Measurements from ENCODE around the gene CASP2.
"Not testable (repeated sequence)": the region's sequence is repeated elsewhere in the genome, so short reads cannot be mapped to it uniquely, and the experiment has no call there.

CASP2 gene

DNA sequence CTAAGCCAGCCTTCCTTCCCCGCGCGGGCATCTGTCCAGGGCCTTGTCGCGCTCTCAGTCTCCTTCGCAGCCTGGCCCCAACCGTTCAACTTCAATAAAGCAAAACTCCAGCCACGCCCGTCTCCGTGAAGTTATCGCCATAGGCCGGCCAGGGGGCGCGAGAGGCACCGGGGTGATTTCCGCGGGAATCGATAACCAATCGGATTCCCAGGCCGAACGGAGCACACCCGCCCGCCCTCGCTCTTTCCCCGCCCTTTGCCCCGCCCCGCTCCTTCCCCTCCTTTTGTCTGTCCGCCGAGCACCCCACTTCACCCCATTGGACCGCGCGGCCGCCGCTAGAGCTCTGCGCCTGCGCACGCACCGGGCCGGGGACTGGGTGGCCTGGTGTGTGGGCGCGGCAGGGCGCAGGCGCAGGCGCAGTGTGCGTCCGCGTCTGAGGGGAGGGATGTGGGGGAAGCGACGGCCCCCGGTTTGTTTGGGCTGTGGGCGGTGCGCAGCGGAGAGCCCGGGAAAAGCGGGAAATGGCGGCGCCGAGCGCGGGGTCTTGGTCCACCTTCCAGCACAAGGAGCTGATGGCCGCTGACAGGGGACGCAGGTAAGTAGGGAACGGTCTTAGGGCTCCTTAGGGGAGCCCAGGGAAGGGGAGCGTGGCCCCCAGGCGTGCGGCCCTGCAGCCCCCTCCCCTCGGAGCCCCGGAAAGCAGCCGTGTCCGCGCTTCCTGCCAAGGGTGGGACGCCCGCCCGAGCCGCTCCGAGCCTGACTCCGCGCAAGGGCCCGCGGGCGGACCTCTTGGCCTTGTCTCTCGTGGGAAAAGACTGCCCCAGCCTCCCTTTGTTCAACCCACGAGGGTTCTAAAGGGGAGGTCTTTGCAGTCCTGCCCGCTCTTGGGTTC is at the start of gene CASP2:
Gene CASP2 (plus strand): TSS at position 417 of the 892 bp plus-strand sequence. CDS start 105 bp downstream, at position 522.
- peak; percentile 100 for DNase-seq

DNA sequence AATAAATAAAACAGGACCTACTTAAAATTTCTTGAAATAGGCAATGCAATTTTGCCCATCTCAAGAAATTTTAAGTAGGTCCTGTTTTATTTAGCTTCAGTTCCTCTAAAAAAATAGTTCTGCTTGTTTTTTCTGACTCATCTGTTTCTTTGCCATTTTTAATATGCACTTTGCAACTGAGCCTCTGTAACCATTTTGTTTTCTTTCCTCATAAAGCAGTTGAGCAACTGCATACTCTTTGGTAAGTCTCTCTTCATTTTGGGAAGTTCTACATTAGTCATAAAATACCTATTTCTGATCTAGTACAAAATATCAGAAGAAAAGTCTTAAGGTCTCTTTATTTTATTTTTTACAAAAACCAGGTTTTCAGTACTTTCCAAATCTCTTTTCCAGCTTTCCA is 48.3 kb upstream of the CASP2 start:
- DNase-seq = no peak

DNA sequence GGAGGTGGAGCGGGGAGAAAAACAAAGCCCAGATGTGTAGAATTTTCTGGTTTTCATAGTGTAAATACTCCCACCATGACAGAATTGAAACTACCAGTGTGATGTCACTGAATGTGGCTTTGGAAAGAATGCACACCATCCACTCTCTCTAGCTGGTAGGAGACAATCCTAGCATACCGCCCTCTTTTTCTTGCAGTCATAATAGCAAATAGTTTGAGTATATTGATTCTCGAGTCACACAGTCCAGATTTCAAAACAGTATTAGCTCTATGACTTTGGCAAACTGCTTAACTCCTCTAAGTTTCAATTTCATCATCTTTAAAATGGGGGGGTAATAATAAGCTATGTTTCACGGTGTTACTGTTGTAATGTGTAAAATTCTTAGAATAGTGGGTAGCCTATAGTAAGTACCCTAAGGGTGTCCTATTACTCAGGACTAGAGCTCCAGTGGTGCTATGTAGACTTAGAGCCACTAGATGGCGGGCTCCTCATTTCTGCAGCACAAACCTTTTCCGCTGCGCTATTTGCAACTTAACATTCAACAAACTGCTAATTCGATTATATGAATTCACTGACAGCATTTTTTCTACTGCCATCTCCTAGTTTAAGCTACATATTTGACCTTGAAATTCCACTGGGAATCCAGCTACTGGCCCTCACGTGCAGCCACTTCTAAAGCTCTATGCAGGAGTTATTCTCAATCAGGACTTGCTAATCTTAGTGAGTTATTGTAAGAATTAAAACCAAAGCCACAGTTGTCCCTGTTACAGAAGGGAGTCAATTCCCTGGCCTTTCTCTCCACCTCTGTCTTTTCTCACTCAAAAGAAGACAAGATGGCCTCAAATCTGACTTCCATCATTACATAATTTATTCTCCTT is 47.6 kb upstream of the CASP2 start:
- DNase-seq = peak; percentile 78

DNA sequence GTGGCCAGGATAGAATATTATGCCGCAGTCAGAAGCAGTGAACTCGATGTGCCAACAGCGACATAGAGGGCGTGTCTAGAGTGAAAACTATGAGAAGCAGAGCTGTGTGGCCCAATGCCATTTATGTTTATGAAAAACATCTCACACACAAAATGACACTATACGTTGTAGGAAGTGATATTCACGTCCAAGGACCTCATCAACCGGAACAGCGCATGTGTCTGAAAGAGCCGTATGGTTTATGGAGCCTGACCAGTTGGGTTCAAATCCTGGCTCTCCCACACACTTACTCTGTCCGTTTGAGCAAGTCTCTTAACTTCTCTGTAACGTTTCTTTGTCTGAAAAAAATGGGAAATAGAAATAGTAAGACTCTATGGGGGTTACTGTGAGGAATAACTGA is 45.8 kb upstream of the CASP2 start:
- no peak for DNase-seq

DNA sequence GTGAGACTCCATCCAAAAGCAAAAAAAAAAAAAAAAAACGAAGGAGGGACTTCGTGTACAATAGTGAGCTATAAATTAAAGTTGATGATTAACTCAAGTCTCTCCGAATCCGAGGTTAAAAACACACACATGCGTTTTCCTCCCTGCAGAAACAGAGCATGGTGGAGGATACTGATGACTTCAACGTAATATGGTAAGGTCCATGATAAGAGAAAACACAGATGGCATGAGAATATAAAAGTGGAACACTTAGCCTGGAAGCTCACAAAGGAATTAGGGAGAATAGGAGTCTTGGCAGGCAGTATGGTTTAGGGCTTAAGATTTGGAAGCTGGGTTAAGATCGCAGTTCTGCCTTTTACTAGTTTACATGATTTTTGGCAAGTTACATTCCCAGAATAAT is 45.0 kb upstream of the CASP2 start:
- DNase-seq = no peak

DNA sequence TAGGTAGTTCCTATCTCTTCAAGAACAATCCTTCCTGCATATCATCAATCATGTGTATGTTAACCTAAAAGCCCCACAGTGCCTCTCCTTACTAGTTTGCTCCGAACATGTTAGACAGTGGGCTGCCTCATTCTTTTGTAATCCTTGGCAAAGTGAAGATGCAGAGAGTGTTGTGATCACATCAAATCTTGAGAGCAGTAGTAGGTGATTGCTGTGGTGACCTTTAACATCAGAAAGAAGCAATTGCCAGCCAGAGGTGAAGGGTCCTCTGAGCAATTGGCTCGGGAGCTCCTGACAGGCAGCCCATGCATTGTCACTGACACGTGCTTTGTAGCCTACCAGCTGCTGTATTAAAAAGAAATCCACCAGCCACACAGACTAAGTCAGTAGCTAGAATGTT is 44.5 kb upstream of the CASP2 start:
- no peak for DNase-seq

DNA sequence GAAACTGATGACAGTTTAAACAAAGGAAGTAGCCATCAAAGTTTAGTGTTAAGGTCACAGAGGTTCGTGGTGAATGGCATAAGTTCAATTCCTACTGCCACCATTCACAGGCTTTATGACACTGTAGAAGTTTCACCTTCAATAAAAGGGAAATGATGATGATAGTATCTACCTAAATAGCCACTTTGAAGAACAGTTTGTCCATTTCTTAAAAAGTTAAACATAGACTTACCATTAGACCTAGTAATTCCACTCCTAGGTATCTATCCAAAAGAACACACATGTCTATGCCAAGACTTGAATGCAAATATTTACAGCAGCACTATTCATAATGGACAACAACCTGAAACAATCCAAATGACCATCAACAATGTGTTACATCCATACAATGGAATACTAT is 43.8 kb upstream of the CASP2 start:
- no peak for DNase-seq

DNA sequence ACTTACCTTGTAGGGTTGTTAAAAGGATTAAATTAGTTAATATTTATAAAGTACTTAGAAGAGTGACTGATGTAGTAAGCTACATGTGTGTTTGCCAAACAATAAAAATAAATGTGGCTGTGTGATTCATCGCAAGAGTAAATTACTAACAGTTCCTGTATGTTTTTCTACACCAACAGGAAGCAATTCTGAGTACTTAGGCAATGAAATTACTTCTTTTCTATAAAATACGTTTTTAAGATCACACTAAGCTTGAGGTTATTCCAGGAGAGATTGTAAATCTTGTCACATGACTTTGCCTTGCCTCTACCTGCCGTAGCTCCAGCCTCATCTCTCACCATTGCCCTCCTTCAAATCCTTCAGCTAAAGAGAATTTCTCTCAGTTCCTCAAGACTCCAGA is 43.0 kb upstream of the CASP2 start:
- no peak for DNase-seq

DNA sequence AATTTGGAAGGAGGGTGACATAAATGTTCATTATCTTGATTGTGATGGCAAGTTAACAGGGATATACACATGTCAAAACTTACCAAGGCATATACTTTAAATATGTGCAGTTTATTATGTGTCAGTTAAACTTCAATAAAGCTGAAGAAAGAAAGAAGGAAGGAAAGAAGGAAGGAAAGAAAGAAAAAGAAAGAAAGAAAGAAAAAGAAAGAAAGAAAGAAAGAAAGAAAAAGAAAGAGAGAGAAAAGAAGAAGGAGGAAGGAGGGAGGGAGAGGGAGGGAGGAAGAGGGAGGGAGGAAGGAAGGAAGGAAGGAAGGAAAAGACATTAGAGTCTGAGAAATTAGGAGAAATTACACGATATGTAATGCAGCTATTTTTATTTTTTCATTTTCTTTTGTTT is 40.8 kb upstream of the CASP2 start:
- no peak for DNase-seq

DNA sequence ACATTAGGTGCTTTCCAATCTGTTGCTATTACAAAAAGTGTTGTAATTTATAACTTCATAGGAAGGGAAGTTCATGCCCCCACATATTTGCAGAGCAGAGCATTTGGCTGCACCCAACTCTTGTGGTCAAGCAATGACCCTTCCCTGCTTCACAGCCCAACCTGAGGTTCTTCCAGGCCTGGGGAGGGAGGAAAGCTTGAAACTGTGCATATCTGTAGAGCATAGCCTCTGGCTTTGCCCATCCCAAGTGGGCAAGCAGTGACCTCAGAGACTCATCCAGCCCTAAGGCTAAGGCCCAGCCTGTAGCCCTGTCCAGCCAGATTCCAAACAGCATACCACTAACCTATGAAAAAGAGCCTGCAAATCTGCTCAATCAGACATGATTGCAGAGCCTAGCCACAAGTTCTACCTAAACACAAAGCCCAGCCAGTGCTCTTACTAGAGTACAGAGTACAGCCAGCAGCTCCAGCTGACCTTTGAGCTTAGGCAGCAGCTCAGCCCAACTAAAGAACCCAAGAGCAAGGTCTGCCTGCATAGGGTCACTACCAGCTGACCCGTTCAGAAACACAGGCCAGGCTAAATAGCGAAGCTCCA is 39.3 kb upstream of the CASP2 start:
- DNase-seq = no peak

DNA sequence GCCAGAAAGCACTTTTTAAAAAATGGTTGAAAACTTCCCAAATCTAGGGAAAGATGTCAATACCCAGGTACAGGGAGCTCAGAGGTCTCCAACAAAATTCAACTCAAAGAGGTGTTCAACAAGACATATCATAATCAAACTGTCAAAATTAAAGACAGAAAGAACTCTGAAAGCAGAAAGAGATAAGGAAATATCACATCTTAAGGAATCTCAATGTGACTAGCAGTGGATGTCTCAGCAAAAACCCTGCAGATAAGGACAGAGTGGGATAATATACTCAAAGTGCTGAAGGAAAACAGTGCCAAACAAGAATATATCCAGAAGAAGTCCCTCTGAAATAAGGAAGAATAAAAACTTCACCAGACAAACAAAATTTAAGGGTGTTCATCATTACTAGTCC is 38.0 kb upstream of the CASP2 start:
- no peak for DNase-seq

DNA sequence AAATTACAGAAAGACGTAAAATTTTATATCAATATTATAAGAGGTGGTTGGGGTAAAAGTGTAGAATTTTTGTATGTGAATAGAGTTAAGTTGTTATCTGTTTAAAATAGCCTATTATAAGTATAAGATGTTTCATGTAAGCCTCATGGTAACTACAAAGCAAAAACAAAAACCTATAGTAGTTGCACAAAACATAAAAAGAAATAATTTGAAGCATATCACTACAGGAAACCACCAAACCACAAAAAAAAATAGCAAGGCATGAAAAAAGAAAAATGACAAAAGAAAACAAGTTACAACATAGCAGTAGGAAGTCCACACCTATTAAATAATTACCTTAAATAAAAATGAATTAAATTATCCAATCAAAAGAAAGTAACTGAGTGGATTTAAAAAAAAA is 37.3 kb upstream of the CASP2 start:
- DNase-seq = no peak

DNA sequence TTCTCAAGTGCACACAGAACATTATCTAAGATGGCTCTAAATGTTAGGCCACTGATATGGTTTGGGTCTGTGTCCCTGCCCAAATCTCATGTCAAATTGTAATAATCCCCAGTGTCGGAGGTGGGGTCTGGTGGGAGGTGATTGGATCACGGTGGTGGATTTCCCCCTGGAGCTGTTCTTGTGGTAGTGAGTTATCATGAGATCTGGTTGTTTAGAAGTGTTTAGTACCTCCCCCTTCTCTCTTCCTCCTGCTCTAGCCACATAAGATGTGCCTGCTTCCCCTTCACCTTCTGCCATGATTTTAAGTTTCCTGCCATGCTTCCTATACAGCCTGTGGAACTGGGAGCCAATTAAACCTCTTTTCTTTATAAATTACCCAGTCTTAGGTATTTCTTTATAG is 36.1 kb upstream of the CASP2 start:
- peak; percentile 19 for DNase-seq

DNA sequence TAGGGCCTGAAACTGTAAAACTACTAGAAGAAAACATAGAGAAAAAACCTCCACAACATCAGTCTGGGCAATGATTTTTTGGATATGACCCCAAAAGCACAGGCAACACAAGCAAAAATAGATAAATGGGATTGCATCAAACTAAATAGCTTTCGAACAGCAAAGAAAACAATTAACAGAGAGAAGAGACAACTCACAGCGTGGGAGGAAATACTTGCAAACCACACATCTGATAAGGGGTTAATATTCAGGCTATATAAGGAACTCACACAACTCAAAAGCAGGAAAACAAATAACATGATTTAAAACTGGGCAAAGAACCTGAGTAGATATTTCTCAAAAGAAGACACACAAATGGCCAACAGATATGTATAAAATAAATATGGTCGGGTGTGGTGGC is 32.6 kb upstream of the CASP2 start:
- no peak for DNase-seq

DNA sequence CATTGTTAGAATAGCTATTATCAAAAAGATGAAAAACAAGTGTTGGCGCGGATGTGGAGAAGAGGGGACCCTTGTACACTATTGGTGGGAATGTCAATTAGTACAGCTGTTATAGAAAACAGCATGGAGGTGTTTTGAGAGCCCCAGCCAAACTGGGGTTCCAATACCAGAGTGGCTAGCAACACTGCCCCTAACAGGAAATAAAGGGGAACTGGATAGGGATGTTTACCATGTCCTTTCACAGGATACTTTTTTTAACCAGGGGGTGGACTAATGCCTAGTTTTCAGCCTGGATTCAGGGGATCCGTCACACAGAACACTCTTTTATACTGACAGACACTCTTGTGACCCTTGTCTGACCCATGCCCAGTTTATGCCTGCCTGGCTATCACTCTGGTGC is 31.8 kb upstream of the CASP2 start:
- DNase-seq = no peak

DNA sequence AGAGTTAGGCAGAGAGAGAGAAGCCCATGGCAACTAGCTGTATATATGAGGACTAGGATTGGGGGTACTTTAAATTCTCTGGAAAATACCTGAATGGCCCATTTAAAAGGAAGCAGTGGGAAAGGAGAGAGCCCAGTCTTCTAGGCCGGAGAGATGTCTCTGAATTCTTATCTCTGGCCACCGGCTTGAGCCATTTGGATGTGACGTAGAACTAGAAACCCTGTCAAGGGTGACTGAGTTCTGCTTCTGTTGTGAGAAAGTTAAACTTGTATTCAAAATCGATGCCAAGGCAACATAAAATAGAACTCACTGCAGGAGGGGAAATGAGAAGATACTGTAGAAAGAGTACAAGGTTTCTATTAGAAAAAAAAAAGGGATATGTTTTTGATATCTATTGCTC is 31.2 kb upstream of the CASP2 start:
- no peak for DNase-seq

DNA sequence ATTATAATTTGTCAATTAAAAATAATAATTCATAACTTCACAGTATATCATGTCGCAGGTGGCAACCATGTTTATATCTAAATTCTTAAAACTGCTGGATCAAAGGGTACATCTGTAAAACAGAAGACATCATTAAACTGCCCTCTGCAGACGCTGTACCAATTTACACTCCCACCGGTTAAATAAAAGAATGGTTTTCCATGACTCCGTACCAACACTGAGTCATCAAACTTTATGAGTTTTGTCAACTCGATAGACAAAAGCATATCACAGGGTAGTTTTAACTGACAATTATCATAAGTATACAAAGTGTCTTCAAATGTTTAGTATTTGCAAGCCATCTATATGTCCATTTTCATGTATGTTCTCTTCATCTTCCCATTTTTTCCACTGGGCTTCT is 30.6 kb upstream of the CASP2 start:
- no peak for DNase-seq

DNA sequence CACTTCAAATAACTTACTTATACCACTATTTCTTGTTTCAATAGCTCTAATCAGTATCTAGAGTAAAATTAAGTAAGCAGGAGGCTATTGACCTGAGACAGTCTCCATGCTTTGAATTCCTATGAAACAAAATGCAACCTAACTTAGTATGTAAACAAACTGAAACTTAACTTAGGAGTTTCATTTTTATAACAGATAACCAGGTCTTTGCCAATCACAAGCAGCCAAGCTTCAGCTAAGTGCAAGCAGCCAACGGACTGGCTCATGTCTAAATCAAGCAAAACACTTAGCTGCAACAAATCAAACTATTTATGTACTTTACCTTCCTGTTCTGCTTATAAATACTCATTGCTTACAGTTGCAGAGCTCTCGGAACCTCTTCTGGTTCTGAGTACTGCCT is 29.3 kb upstream of the CASP2 start:
- peak; percentile 34 for DNase-seq

DNA sequence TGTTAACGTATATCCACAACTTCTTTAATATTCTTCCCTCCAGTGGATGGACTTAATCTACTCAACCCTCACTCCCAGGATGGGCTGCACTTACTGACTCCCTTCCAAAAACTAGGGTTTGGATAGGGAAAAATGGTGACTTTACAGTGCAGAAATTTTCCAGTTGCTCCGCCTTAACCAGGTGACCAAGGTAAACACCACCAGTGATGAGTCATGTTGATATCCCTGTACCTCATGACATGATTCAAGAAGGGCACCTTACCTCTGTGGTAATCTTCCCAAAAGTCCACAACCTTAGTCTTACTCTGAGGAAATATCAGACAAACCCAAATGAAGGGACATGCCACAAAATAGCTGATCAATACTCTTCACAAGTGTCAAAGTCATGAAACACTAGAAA is 28.4 kb upstream of the CASP2 start:
- no peak for DNase-seq

DNA sequence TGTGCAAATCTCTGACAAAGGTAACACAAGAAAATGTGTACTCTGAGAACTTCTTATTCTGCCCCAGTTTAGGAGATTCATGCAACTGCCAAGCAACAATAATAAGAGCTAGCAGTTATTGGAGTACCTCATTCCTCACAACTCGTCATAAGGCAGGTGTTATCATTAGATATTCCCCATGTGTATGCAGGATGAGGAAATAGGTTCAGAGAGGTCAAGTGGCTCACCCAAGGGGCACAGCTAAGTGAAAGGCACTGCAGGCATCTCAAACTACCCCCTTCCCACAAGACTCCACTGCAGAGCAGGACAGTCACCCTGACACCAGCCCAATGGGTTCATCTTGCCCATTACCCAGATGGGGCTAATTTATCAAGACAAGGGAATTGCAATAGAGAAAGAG is 26.2 kb upstream of the CASP2 start:
- no peak for DNase-seq

DNA sequence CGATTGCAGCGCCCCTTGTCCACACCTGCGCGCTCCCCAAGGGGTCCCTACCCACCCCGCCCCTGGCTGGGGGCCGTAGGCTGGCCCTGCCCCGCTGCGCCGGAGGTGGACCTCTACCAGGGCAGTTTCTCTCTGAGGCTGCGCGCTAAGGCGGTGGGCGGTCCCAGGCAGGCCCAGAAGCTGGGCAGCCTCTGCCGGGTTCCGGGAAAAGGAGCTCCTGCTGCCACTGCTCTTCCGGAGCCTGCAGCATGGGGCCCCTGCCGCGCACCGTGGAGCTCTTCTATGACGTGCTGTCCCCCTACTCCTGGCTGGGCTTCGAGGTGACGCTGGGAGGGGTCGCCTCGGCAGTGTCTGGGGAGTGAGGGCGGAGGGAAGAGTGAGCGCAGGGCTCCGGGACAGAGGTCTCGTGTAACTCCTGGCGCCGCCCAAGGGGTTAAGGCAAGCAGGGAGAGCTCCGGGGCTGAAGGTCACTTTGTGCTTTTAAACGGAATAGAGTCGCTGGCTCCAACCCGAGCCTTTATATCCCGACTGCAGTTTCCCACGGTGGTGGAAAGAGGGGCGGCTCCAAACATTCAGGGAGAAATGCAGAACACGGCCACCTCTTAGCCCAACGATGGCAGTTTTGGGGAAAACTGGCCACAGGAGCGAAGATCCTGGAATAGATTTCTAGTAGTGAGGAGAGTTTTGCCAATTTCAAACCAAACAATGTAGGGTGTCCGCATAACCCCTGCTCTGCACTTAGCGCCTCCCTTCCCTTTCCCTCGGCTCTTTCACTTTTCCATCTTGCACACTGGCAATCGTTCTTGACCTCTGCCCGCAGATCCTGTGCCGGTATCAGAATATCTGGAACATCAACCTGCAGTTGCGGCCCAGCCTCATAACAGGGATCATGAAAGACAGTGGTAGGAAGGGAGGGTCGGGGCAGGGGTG is 24.6 kb upstream of the CASP2 start, which contains the start of gene GSTK1:
Gene GSTK1 (plus strand): TSS at position 176 of the 930 bp plus-strand sequence. CDS start 73 bp downstream, at position 249.
- peak; percentile 89 for DNase-seq

DNA sequence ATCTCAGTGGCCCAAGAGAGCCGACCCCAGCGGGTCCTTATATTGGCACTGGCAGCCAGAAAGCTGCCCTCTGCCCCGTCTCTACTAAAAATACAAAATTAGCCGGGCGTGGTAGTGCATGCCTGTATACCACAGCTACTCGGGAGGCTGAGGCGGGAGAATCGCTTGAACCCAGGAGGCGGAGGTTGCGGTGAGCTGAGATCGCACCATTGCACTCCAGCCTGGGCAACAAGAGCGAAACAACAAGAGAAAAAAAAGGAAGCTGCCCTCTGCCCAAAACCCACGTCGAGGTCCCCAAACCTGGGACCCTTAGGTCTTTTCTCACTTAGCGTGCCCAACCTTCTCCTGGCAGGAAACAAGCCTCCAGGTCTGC is 24.0 kb upstream of the CASP2 start:
- not testable (repeated sequence) for DNase-seq

All from CD4-positive, alpha-beta T cell treated with Interleukin-6 for 4 hours (primary cell).